ENCODE data around the gene AHI1. TPM values are rescaled to one million over a fixed set of nuclear protein-coding genes. Genes with fewer than 3 reads are reported as not detected.

AHI1 gene
- total RNA-seq, 1 donor from 2014 or later = 38.3 TPM

- Mint-ChIP-seq H3K4me3 (ENCODE audit: low read depth) (no peak overlapping the region), H3K9me3 (ENCODE audit: low read depth) (no peaks in the 10 kb centered on the region), H3K27ac (no peak overlapping the region), H3K4me1 (ENCODE audit: low read depth) (no peaks in the 10 kb centered on the region), H3K27me3 (no peaks in the 10 kb centered on the region), H3K36me3 (ENCODE audit: insufficient read depth) (peaks cover 7% of the 10 kb centered on the region)
- TF ChIP-seq, protein P1, sequence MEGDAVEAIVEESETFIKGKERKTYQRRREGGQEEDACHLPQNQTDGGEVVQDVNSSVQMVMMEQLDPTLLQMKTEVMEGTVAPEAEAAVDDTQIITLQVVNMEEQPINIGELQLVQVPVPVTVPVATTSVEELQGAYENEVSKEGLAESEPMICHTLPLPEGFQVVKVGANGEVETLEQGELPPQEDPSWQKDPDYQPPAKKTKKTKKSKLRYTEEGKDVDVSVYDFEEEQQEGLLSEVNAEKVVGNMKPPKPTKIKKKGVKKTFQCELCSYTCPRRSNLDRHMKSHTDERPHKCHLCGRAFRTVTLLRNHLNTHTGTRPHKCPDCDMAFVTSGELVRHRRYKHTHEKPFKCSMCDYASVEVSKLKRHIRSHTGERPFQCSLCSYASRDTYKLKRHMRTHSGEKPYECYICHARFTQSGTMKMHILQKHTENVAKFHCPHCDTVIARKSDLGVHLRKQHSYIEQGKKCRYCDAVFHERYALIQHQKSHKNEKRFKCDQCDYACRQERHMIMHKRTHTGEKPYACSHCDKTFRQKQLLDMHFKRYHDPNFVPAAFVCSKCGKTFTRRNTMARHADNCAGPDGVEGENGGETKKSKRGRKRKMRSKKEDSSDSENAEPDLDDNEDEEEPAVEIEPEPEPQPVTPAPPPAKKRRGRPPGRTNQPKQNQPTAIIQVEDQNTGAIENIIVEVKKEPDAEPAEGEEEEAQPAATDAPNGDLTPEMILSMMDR (IDR thresholded peaks at IDR 0.05; ENCODE audit: unreplicated experiment) = no peak
- no peak for DNase-seq (ENCODE audit: low spot score, unreplicated experiment)
Measured at GRCh38 chr6:135434991-135435390, 62.5 kb downstream of the AHI1 start.

- Mint-ChIP-seq H3K27me3 (no peaks in the 10 kb centered on the region), H3K27ac (no peak overlapping the region), H3K4me3 (ENCODE audit: low read depth) (no peak overlapping the region), H3K4me1 (ENCODE audit: low read depth) (no peaks in the 10 kb centered on the region), H3K36me3 (ENCODE audit: insufficient read depth) (peaks cover 7% of the 10 kb centered on the region), H3K9me3 (ENCODE audit: low read depth) (no peaks in the 10 kb centered on the region)
- DNase-seq (ENCODE audit: low spot score, unreplicated experiment) = no peak
- TF ChIP-seq, protein P1 (IDR thresholded peaks at IDR 0.05; ENCODE audit: unreplicated experiment) = no peak
Measured at GRCh38 chr6:135434095-135434494, 63.4 kb downstream of the AHI1 start.

DNA sequence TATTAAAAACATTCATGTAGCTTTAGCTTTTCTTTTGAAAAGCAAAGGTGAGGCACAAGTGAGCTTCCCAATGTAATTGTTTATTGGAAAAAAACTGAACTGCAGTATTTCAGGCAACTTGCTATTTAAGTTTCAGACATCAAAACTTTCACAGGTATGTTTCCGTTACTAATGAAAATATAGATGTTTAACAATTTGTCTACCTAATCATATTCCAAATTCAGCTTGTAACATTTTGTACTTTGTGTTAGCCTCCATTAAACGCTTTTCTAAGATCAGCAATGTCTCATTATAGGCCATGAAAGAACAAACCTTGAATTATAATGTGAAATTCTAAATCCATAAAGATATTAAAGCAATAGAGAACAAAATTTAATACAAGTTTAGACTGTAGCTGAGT lies 69.5 kb downstream of the AHI1 start:
- peaks cover 4% of the 10 kb centered on the region for H3K36me3 Mint-ChIP-seq (ENCODE audit: insufficient read depth)
- no peaks in the 10 kb centered on the region for H3K4me1 Mint-ChIP-seq (ENCODE audit: low read depth)
- no peak overlapping the region for H3K4me3 Mint-ChIP-seq (ENCODE audit: low read depth)
- no peak overlapping the region for H3K27ac Mint-ChIP-seq
- TF ChIP-seq, protein P1 (IDR thresholded peaks at IDR 0.05; ENCODE audit: unreplicated experiment) = no peak
- H3K27me3 Mint-ChIP-seq = no peaks in the 10 kb centered on the region
- no peak for DNase-seq (ENCODE audit: low spot score, unreplicated experiment)
- no peaks in the 10 kb centered on the region for H3K9me3 Mint-ChIP-seq (ENCODE audit: low read depth)

DNA sequence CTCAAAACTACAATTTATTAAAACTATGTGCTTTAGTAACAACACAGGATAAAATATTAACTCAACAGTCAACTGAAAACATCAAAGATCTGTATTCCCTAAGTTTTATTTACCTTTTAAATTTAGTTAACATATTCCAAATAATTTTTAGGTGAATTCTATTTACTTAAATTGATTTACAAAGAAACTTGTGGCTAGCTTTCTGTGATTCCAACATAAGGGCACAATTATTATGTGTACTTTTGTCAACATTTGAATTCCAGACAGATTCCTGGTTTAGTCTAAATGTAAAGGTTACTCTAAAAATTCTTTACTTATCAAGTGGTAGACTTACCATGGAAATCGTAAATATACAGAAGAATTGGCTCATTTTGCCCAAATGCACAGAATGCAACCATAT lies 70.7 kb downstream of the AHI1 start:
- Mint-ChIP-seq H3K27me3 (no peaks in the 10 kb centered on the region), H3K36me3 (ENCODE audit: insufficient read depth) (no peaks in the 10 kb centered on the region), H3K27ac (no peak overlapping the region), H3K4me1 (ENCODE audit: low read depth) (no peaks in the 10 kb centered on the region), H3K9me3 (ENCODE audit: low read depth) (no peaks in the 10 kb centered on the region), H3K4me3 (ENCODE audit: low read depth) (no peak overlapping the region)
- no peak for DNase-seq (ENCODE audit: low spot score, unreplicated experiment)
- TF ChIP-seq, protein P1 (IDR thresholded peaks at IDR 0.05; ENCODE audit: unreplicated experiment) = no peak

DNA sequence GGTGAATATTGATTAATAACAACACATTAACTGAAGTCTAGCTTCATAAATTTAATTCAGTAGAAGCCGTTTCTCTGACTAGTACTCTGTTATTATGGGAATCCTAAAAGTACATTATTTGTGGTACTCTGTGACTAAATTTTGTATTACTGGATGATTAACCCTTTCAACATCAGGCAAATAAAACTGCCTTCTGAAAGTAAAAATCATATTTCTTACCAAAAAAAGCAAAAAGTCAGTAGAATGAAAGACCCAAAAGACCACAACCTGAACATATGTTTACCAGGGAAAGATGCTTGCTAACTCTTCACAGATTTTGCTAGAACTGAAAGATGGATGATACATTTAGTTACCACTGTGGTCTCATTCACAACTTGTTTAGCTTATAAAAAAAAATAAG lies 73.2 kb downstream of the AHI1 start:
- Mint-ChIP-seq H3K4me3 (ENCODE audit: low read depth) (no peak overlapping the region), H3K27me3 (no peaks in the 10 kb centered on the region), H3K36me3 (ENCODE audit: insufficient read depth) (no peaks in the 10 kb centered on the region), H3K27ac (no peak overlapping the region), H3K9me3 (ENCODE audit: low read depth) (no peaks in the 10 kb centered on the region), H3K4me1 (ENCODE audit: low read depth) (no peaks in the 10 kb centered on the region)
- TF ChIP-seq, protein P1 (IDR thresholded peaks at IDR 0.05; ENCODE audit: unreplicated experiment) = no peak
- DNase-seq (ENCODE audit: low spot score, unreplicated experiment) = no peak
